K562 (cell line): Measurements from ENCODE around the gene OPHN1. TPM values are rescaled to one million over a fixed set of nuclear protein-coding genes. Genes with fewer than 3 reads are reported as not detected.

Experiments used
- ATAC-seq: fragments of 200-7000 bp; cut with Tn5 transposase; 3 replicates; pipeline ENCODE4 v1.9.1; 2020; ENCODE audit warnings: moderate library complexity
- BruUV-seq: library from RNA; stranded (reverse); fragments of 400-500 nt; replicated peaks from 2 replicates; lab custom pipeline; 2021; lab: Mats Ljungman, UMichigan
- CTCF ChIA-PET: fragments of 300-600 bp; formaldehyde crosslinking; extraction: SDS; loops from one replicate; lab custom pipeline; 2021; ENCODE audit warnings: low intra/inter-chr PET ratio; lab: Yijun Ruan, JAX
- POLR2A ChIA-PET: fragments of 300-600, 350-650 bp; sonication (Branson Sonifier 250); formaldehyde crosslinking; extraction: SDS; loops from one replicate; lab custom pipeline; 2021; ENCODE audit warnings: antibody characterized with exemption, inconsistent platforms; lab: Yijun Ruan, JAX
- DNase-seq, 4 experiments: peaks; one replicate each; pipeline versions ENCODE4 v3.0.0 to v3.0.0-alpha.2; 2011 to 2018; ENCODE audit warnings: low spot score in 3 of 4, mixed read lengths in 3 of 4; ENCODE audit errors: extremely low read depth in 1 of 4
- FAIRE-seq: peaks from 2 replicates; lab custom pipeline; 2011; peaks lifted over from hg19 to GRCh38; lab: Jason Lieb, UNC
- H2AFZ ChIP-seq: 2 replicates; pipeline ENCODE4 v1.6.0; 2011; ENCODE audit warnings: low read depth, low read length, control low read depth, inconsistent platforms
- H3K27ac ChIP-seq: fragments of 200-600 bp; 3 replicates; pipeline ENCODE4 v1.8.0; 2011; ENCODE audit warnings: low read depth, mild to moderate bottlenecking, control low read depth, inconsistent platforms, low read length, moderate library complexity, mixed read lengths; ENCODE audit errors: extremely low read depth
- H3K27me3 ChIP-seq, 2 experiments: fragments of 300-600 bp in 1 of 2; 2 replicates in 1 of 2; 3 replicates in 1 of 2; pipeline versions ENCODE4 v1.6.0 to v1.8.0; 2011; ENCODE audit warnings: inconsistent platforms in 2 of 2, low read length in 2 of 2, mild to moderate bottlenecking in 1 of 2, mixed read lengths in 1 of 2, moderate library complexity in 1 of 2; ENCODE audit not compliant: control insufficient read depth in 2 of 2, insufficient read depth in 2 of 2
- H3K36me3 ChIP-seq: fragments of 300-600 bp; 3 replicates; pipeline ENCODE4 v1.8.0; 2011; ENCODE audit warnings: mild to moderate bottlenecking, low read length, inconsistent platforms; ENCODE audit not compliant: control insufficient read depth, insufficient read depth
- H3K4me1 ChIP-seq, 2 experiments: fragments of 200-600 bp in 1 of 2; replicated peaks in 1 of 2; 2 replicates in 1 of 2; 3 replicates in 1 of 2; pipeline versions ENCODE4 v1.5.1 to v1.8.0; 2011; ENCODE audit warnings: inconsistent platforms in 2 of 2, low read length in 2 of 2, mild to moderate bottlenecking in 1 of 2, mixed read lengths in 1 of 2, moderate library complexity in 1 of 2; ENCODE audit not compliant: control insufficient read depth in 2 of 2, insufficient read depth in 2 of 2
- H3K4me2 ChIP-seq: 2 replicates; pipeline ENCODE4 v1.6.1; 2011; ENCODE audit warnings: low read length, control low read depth, inconsistent platforms, mixed read lengths; ENCODE audit not compliant: insufficient read depth
- H3K4me3 ChIP-seq: fragments of 200-600 bp; sonication (generic), shearing (Covaris generic); 2 replicates; pipeline ENCODE4 v1.5.1; 2016; ENCODE audit warnings: control low read depth, inconsistent platforms
- H3K79me2 ChIP-seq: fragments of 200-600 bp; 3 replicates; pipeline ENCODE4 v1.8.0; 2011; ENCODE audit warnings: low read length, inconsistent platforms; ENCODE audit not compliant: control insufficient read depth, insufficient read depth
- H3K9ac ChIP-seq, 2 experiments: 2 replicates each; pipeline versions ENCODE4 v1.6.0 to v1.6.1; 2011; ENCODE audit warnings: low read depth in 2 of 2, low read length in 2 of 2, control low read depth in 1 of 2, inconsistent platforms in 1 of 2, mild to moderate bottlenecking in 1 of 2, mixed read lengths in 1 of 2; ENCODE audit not compliant: insufficient read depth in 1 of 2
- H3K9me1 ChIP-seq: one replicate; pipeline ENCODE4 v1.6.0; 2011; ENCODE audit warnings: inconsistent platforms, mild to moderate bottlenecking, low read length, moderate library complexity; ENCODE audit not compliant: control insufficient read depth, insufficient read depth
- H3K9me3 ChIP-seq: replicated peaks from 2 replicates; pipeline ENCODE4 v1.5.1; 2011; ENCODE audit warnings: low read depth, low read length, inconsistent platforms; ENCODE audit not compliant: control insufficient read depth, insufficient read depth
- H4K20me1 ChIP-seq: replicated peaks from 2 replicates; pipeline ENCODE4 v1.6.1; 2011; ENCODE audit warnings: low read length, inconsistent platforms, mixed read lengths; ENCODE audit not compliant: control insufficient read depth, insufficient read depth
- BMI1 ChIP-seq: fragments of 150-350 bp; IDR thresholded peaks from 2 replicates; pipeline ENCODE4 v1.6.1; 2014; ENCODE audit warnings: low read length
- BRD4 ChIP-seq: fragments of 200-600 bp; sonication (generic); IDR thresholded peaks from 2 replicates; pipeline ENCODE4 v1.6.1; 2017; ENCODE audit warnings: inconsistent platforms
- CEBPG ChIP-seq, 3 experiments: fragments of 200-800 bp in 1 of 3; sonication (Bioruptor generic) in 1 of 3; sonication (generic) in 1 of 3; formaldehyde crosslinking in 1 of 3; IDR thresholded peaks in 2 of 3; conservative IDR thresholded peaks in 1 of 3; 2 replicates each; pipeline versions ENCODE4 v1.6.1 to v1.8.0; 2016 to 2022; ENCODE audit warnings: missing compliant biosample characterization in 2 of 3, missing genetic modification characterization in 2 of 3, mild to moderate bottlenecking in 1 of 3, missing genetic modification reagents in 1 of 3
- E2F4 ChIP-seq: sonication (generic); formaldehyde crosslinking; IDR thresholded peaks from 2 replicates; pipeline ENCODE4 v1.8.0; 2022; ENCODE audit warnings: mild to moderate bottlenecking, low read depth, missing genetic modification reagents
- ERF ChIP-seq: fragments of 450-650 bp; formaldehyde crosslinking; IDR thresholded peaks from 2 replicates; pipeline ENCODE4 v1.4.0; 2020; ENCODE audit warnings: mild to moderate bottlenecking, mixed read lengths
- ETS1 ChIP-seq: conservative IDR thresholded peaks from 2 replicates; pipeline ENCODE4 v1.6.1; 2011; ENCODE audit warnings: low read depth, mild to moderate bottlenecking, low read length; ENCODE audit not compliant: control insufficient read depth
- EZH2 ChIP-seq: IDR thresholded peaks from 2 replicates; pipeline ENCODE4 v1.6.1; 2012; ENCODE audit warnings: low read depth, mild to moderate bottlenecking, inconsistent platforms, low read length, borderline replicate concordance
- FOSL1 ChIP-seq: fragments of 200-800 bp; sonication (Bioruptor generic); conservative IDR thresholded peaks from 2 replicates; pipeline ENCODE4 v1.6.1; 2016; ENCODE audit warnings: missing genetic modification characterization, missing compliant biosample characterization
- MECOM ChIP-seq: fragments of 250-450 bp; sonication (Bioruptor Pico); IDR thresholded peaks from 2 replicates; pipeline ENCODE4 v1.8.0; 2022; ENCODE audit warnings: inconsistent platforms
- NR2C2 ChIP-seq, 2 experiments: fragments of 200-800 bp in 1 of 2; sonication (Bioruptor generic) in 1 of 2; sonication (generic) in 1 of 2; formaldehyde crosslinking in 1 of 2; IDR thresholded peaks; 2 replicates each; pipeline versions ENCODE4 v1.6.1 to v1.8.0; 2016 to 2022; ENCODE audit warnings: mild to moderate bottlenecking in 1 of 2, missing compliant biosample characterization in 1 of 2, missing genetic modification characterization in 1 of 2, missing genetic modification reagents in 1 of 2
- RNF2 ChIP-seq: sonication (generic); IDR thresholded peaks from 2 replicates; pipeline ENCODE4 v1.6.1; 2016
- SMARCA4 ChIP-seq: fragments of 450-650 bp; IDR thresholded peaks from 2 replicates; pipeline ENCODE4 v1.6.1; 2016
- SREBF2 ChIP-seq: sonication (generic); formaldehyde crosslinking; IDR thresholded peaks from 2 replicates; pipeline ENCODE4 v1.4.0; 2020; ENCODE audit warnings: mild to moderate bottlenecking, missing genetic modification reagents
- TAF7 ChIP-seq: fragments of 450-650 bp; IDR thresholded peaks from 2 replicates; pipeline ENCODE4 v1.6.1; 2016; ENCODE audit warnings: missing genetic modification characterization, missing compliant biosample characterization
- TSC22D4 ChIP-seq: fragments of 450-650 bp; IDR thresholded peaks from 2 replicates; pipeline ENCODE4 v1.6.1; 2016; ENCODE audit warnings: missing genetic modification characterization, missing biosample characterization, control low read depth
- U2AF2 ChIP-seq: fragments of 200-400 bp; formaldehyde crosslinking; optimal IDR thresholded peaks from 2 replicates; pipeline ENCODE3; 2017; ENCODE audit warnings: low read depth, mild to moderate bottlenecking, low read length
- ZNF175 ChIP-seq: fragments of 200-800 bp; sonication (Bioruptor generic); IDR thresholded peaks from 2 replicates; pipeline ENCODE4 v1.6.1; 2016; ENCODE audit warnings: low read depth, mild to moderate bottlenecking, missing genetic modification characterization, missing compliant biosample characterization
- ZNF324 ChIP-seq: fragments of 250-450 bp; sonication (Bioruptor Pico); IDR thresholded peaks from 2 replicates; pipeline ENCODE4 v1.4.0; 2020; ENCODE audit warnings: mild to moderate bottlenecking
- ZNF79 ChIP-seq: fragments of 250-450 bp; sonication (Bioruptor Pico); IDR thresholded peaks from 2 replicates; pipeline ENCODE4 v1.4.0; 2020; ENCODE audit warnings: low read depth, mild to moderate bottlenecking, moderate library complexity
- WGBS: fragments of 100-300 bp; shearing (Covaris generic); methylation state at CpG from one replicate; pipeline ENCODE4 v1.1.6; 2016; ENCODE audit warnings: low coverage, mixed read lengths; ENCODE audit not compliant: insufficient coverage; ENCODE audit errors: missing lambda C conversion rate; 5-methylcytosine and 5-hydroxymethylcytosine counted together
- in situ Hi-C: fragments of 300-500 bp; cut with MboI; formaldehyde crosslinking; loops from 4 replicates; pipeline ENCODE4 v1.15.0; 2018; ENCODE audit warnings: inconsistent platforms, mixed read lengths
- intact Hi-C: fragments of 100-400 bp; cut with micrococcal nuclease; formaldehyde crosslinking; loops from 2 replicates; pipeline ENCODE4 v1.14.2; 2022
- polyA plus RNA-seq, 8 experiments: library from polyadenylated mRNA; depleted of rRNA in 4 of 8; stranded (reverse) in 5 of 8; unstranded in 3 of 8; fragments of >200 nt; fragmentation: Nextera tagmentation in 2 of 8; fragmentation: Illumina TruSeq in 1 of 8; extraction: Ambion mirVana in 2 of 8; extraction: Trizol in 1 of 8; gene quantifications; 2 replicates each; pipeline versions ENCODE4 v1.2.1 to v1.2.3, GENCODE V29; 2011 to 2014; ENCODE audit warnings: inconsistent platforms in 1 of 8, missing spikeins in 1 of 8
- total RNA-seq, 7 experiments: library from RNA; depleted of rRNA in 6 of 7; stranded (reverse); fragments of >200 nt in 6 of 7; fragmentation: Illumina TruSeq in 2 of 7; extraction: Trizol in 2 of 7; gene quantifications; 2 replicates each; pipeline versions ENCODE4 v1.2.1 to v1.2.3, GENCODE V29; 2011 to 2021; ENCODE audit warnings: low replicate concordance in 1 of 7

The OPHN1 gene
- total and polyA plus RNA-seq, 9 of the 15 experiments (the other 6 are each of a cell fraction or from before 2014, with no cell fraction given), result 0.28 to 1.8 (median 1.0) TPM

- no TSS peak for BruUV-seq
- WGBS, result 8% methylated on average over 6 of the region's 6 CpGs
- H3K4me3 ChIP-seq, result no peak overlapping the region
- intact Hi-C loops, result no loop called here
- H3K9me3 ChIP-seq, result no peaks in the 10 kb centered on the region
- no peaks in the 10 kb centered on the region for H3K9me1 ChIP-seq
- POLR2A ChIA-PET, result no interaction called here
- no peak overlapping the region for H3K9ac ChIP-seq
- CTCF ChIA-PET, result no interaction called here
- no peak overlapping the region for H2AFZ ChIP-seq
- in situ Hi-C loops, result no loop called here
- no peaks in the 10 kb centered on the region for H3K27me3 ChIP-seq
- no peak overlapping the region for H3K27ac ChIP-seq
- DNase-seq (no peak), ATAC-seq (no peak), FAIRE-seq (no peak)
- no peaks in the 10 kb centered on the region for H4K20me1 ChIP-seq
- no peak overlapping the region for H3K4me2 ChIP-seq
- H3K79me2 ChIP-seq, result no peaks in the 10 kb centered on the region
- no peaks in the 10 kb centered on the region for H3K36me3 ChIP-seq
- no peak for TF ChIP-seq ERF (CRISPR knock-in tag)
- TF ChIP-seq TSC22D4 (tag), result no peak
- TF ChIP-seq ZNF324 (CRISPR knock-in tag), result no peak
- no peak for TF ChIP-seq EZH2
- TF ChIP-seq NR2C2 (CRISPR knock-in tag; IDR thresholded peaks at IDR 0.05), result no peak
- TF ChIP-seq NR2C2 (tag; IDR thresholded peaks at IDR 0.05), result no peak
- TF ChIP-seq CEBPG (CRISPR knock-in tag; IDR thresholded peaks at IDR 0.05), result no peak
- TF ChIP-seq CEBPG (tag; conservative IDR thresholded peaks at IDR 0.05 in 1 of 2, IDR thresholded peaks at IDR 0.05 in 1 of 2), result no peak
- no peak for TF ChIP-seq FOSL1
- no peak for TF ChIP-seq TAF7
- TF ChIP-seq MECOM, result no peak
- TF ChIP-seq SMARCA4, result no peak
- no peak for TF ChIP-seq BRD4
- no peak for TF ChIP-seq ZNF175 (CRISPR knock-in tag)
- no peak for TF ChIP-seq BMI1
- TF ChIP-seq RNF2, result no peak
- TF ChIP-seq U2AF2, result no peak
- TF ChIP-seq E2F4 (CRISPR knock-in tag), result no peak
- TF ChIP-seq SREBF2 (CRISPR knock-in tag), result no peak
- no peak for TF ChIP-seq ETS1
- no peak for TF ChIP-seq ZNF79 (CRISPR knock-in tag)
- H3K4me1 ChIP-seq, result no peaks in the 10 kb centered on the region; a peak in 1 of 5 replicates
Measured at GRCh38 chrX:68403522-68403921, 29.8 kb downstream of the OPHN1 start.
